ENCODE measurements around the gene THAP8. TPM values are rescaled to one million over a fixed set of nuclear protein-coding genes. Genes with fewer than 3 reads are reported as not detected.

THAP8 gene
- polyA plus RNA-seq, 5 donors = 4.2 to 9.0 (median 6.6) TPM

- no peak for DNase-seq
Observed at GRCh38 chr19:36001605-36002004, 52.5 kb downstream of the THAP8 start.

- no peak for DNase-seq
Observed at GRCh38 chr19:35996777-35997176, 57.3 kb downstream of the THAP8 start.

- DNase-seq = peak; percentile 91 to 93
Observed at GRCh38 chr19:35995048-35995993, 58.8 kb downstream of the THAP8 start, which contains the start of gene SDHAF1. TSS of gene SDHAF1 (plus strand) at chr19:35995188. CDS start at chr19:35995275, 87 bp downstream.

- DNase-seq = no peak
Observed at GRCh38 chr19:35993923-35994598, 60.0 kb downstream of the THAP8 start.

- no peak for DNase-seq
Observed at GRCh38 chr19:35992907-35993765, 60.9 kb downstream of the THAP8 start.

GRCh38 chr19:35991731-35992450, 62.2 kb downstream of the THAP8 start:
- no peak for DNase-seq

- DNase-seq = no peak
Observed at GRCh38 chr19:35990771-35991730, 63.0 kb downstream of the THAP8 start.

GRCh38 chr19:35990156-35990555, 63.9 kb downstream of the THAP8 start:
- no peak for DNase-seq

- DNase-seq = no peak
Observed at GRCh38 chr19:35988824-35989223, 65.3 kb downstream of the THAP8 start.

GRCh38 chr19:35987571-35987896, 66.6 kb downstream of the THAP8 start:
- no peak for DNase-seq

GRCh38 chr19:35986664-35987570, 67.2 kb downstream of the THAP8 start:
- DNase-seq = no peak

- DNase-seq = no peak
Observed at GRCh38 chr19:35986111-35986510, 68.0 kb downstream of the THAP8 start.

Other genes starting within 250 kb of the THAP8 start
- gene PRODH2, start 241.4 kb downstream of the THAP8 start, polyA plus RNA-seq (ENCODE audit: insufficient read depth in 1 of 5, insufficient read length in 5 of 5, low replicate concordance in 1 of 5) = 1 to 10 TPM in 1 of 5 donors, under 1 TPM in 1, not detected in 3; 0.21 to 1.0 TPM
- gene NPHS1, start 201.8 kb downstream of the THAP8 start, polyA plus RNA-seq (ENCODE audit: insufficient read depth in 1 of 5, insufficient read length in 5 of 5, low replicate concordance in 1 of 5) = 1 to 10 TPM in 1 of 5 donors, under 1 TPM in 4; 0.29 to 1.5 (median 0.50) TPM
- 1 to 10 TPM; 1.1 to 4.3 (median 1.8) TPM for gene KIRREL2, start 197.4 kb downstream of the THAP8 start, polyA plus RNA-seq (ENCODE audit: insufficient read depth in 1 of 5, insufficient read length in 5 of 5, low replicate concordance in 1 of 5)
- 10 to 100 TPM in 1 of 5 donors, 1 to 10 TPM in 4; 8.2 to 13.8 (median 9.0) TPM for gene APLP1, start 185.7 kb downstream of the THAP8 start, polyA plus RNA-seq (ENCODE audit: insufficient read depth in 1 of 5, insufficient read length in 5 of 5, low replicate concordance in 1 of 5)
- 1 to 10 TPM; 3.7 to 7.0 (median 5.7) TPM for gene NFKBID, start 153.7 kb downstream of the THAP8 start, polyA plus RNA-seq (ENCODE audit: insufficient read depth in 1 of 5, insufficient read length in 5 of 5, low replicate concordance in 1 of 5)
- 1 to 10 TPM; 5.0 to 7.9 (median 6.0) TPM for gene HCST, start 151.8 kb downstream of the THAP8 start, polyA plus RNA-seq (ENCODE audit: insufficient read depth in 1 of 5, insufficient read length in 5 of 5, low replicate concordance in 1 of 5)
- gene TYROBP, start 146.0 kb downstream of the THAP8 start, polyA plus RNA-seq (ENCODE audit: insufficient read depth in 1 of 5, insufficient read length in 5 of 5, low replicate concordance in 1 of 5) = 10 to 100 TPM; 12.1 to 20.4 (median 14.7) TPM
- 10 to 100 TPM in 2 of 5 donors, 1 to 10 TPM in 3; 6.5 to 18.2 (median 7.7) TPM for gene LRFN3, start 117.9 kb downstream of the THAP8 start, polyA plus RNA-seq (ENCODE audit: insufficient read depth in 1 of 5, insufficient read length in 5 of 5, low replicate concordance in 1 of 5)
- 10 to 100 TPM in 4 of 5 donors, 1 to 10 TPM in 1; 9.1 to 15.0 (median 11.7) TPM for gene SDHAF1, start 59.1 kb downstream of the THAP8 start, polyA plus RNA-seq (ENCODE audit: insufficient read depth in 1 of 5, insufficient read length in 5 of 5, low replicate concordance in 1 of 5)
- 10 to 100 TPM in 2 of 5 donors, 1 to 10 TPM in 3; 6.4 to 10.9 (median 9.9) TPM for gene SYNE4, start 45.5 kb downstream of the THAP8 start, polyA plus RNA-seq (ENCODE audit: insufficient read depth in 1 of 5, insufficient read length in 5 of 5, low replicate concordance in 1 of 5)
- gene ALKBH6, start 40.1 kb downstream of the THAP8 start, polyA plus RNA-seq (ENCODE audit: insufficient read depth in 1 of 5, insufficient read length in 5 of 5, low replicate concordance in 1 of 5) = 10 to 100 TPM; 17.2 to 19.0 (median 18.4) TPM
- gene CLIP3, start 21.4 kb downstream of the THAP8 start, polyA plus RNA-seq (ENCODE audit: insufficient read depth in 1 of 5, insufficient read length in 5 of 5, low replicate concordance in 1 of 5) = 10 to 100 TPM; 23.6 to 31.9 (median 25.6) TPM
- 1 to 10 TPM; 4.3 to 6.0 (median 4.9) TPM for gene WDR62, start 612 bp upstream of the THAP8 start, polyA plus RNA-seq (ENCODE audit: insufficient read depth in 1 of 5, insufficient read length in 5 of 5, low replicate concordance in 1 of 5)
- under 1 TPM in 3 of 5 donors, not detected in 2; 0.15 to 0.27 (median 0.16) TPM for gene OVOL3, start 56.9 kb upstream of the THAP8 start, polyA plus RNA-seq (ENCODE audit: insufficient read depth in 1 of 5, insufficient read length in 5 of 5, low replicate concordance in 1 of 5)
- gene POLR2I, start 60.6 kb upstream of the THAP8 start, polyA plus RNA-seq (ENCODE audit: insufficient read depth in 1 of 5, insufficient read length in 5 of 5, low replicate concordance in 1 of 5) = 10 to 100 TPM; 34.3 to 64.7 (median 36.4) TPM
- 100 to 1,000 TPM in 4 of 5 donors, 10 to 100 TPM in 1; 96.1 to 147 (median 107) TPM for gene TBCB, start 61.2 kb upstream of the THAP8 start, polyA plus RNA-seq (ENCODE audit: insufficient read depth in 1 of 5, insufficient read length in 5 of 5, low replicate concordance in 1 of 5)
- 100 to 1,000 TPM; 470 to 696 (median 513) TPM for gene CAPNS1, start 85.8 kb upstream of the THAP8 start, polyA plus RNA-seq (ENCODE audit: insufficient read depth in 1 of 5, insufficient read length in 5 of 5, low replicate concordance in 1 of 5)
- gene COX7A1, start 98.2 kb upstream of the THAP8 start, polyA plus RNA-seq (ENCODE audit: insufficient read depth in 1 of 5, insufficient read length in 5 of 5, low replicate concordance in 1 of 5) = 10 to 100 TPM; 25.5 to 78.0 (median 37.3) TPM
- gene ZNF565, start 160.4 kb upstream of the THAP8 start, polyA plus RNA-seq (ENCODE audit: insufficient read depth in 1 of 5, insufficient read length in 5 of 5, low replicate concordance in 1 of 5) = 1 to 10 TPM; 5.4 to 7.6 (median 7.1) TPM
- gene ZNF146, start 160.8 kb upstream of the THAP8 start, polyA plus RNA-seq (ENCODE audit: insufficient read depth in 1 of 5, insufficient read length in 5 of 5, low replicate concordance in 1 of 5) = 100 to 1,000 TPM in 4 of 5 donors, 10 to 100 TPM in 1; 91.5 to 149 (median 129) TPM